Uterus (tissue), 2 donors: Measurements from ENCODE around the gene ACSS1.
"Not testable (repeated sequence)": the region's sequence is repeated elsewhere in the genome, so short reads cannot be mapped to it uniquely, and the experiment has no call there.

Source experiments
- CTCF ChIP-seq, 4 experiments: fragments of 200-600 bp in 2 of 4; fragments of 450-650 bp in 2 of 4; sonication (generic) in 2 of 4; IDR thresholded peaks; one replicate each; pipeline ENCODE4 v1.5.1; 2016 to 2019; ENCODE audit warnings: antibody characterized with exemption in 4 of 4, mild to moderate bottlenecking in 2 of 4, moderate library complexity in 1 of 4
- POLR2A ChIP-seq, 2 donors: fragments of 450-650 bp; IDR thresholded peaks; one replicate each; pipeline ENCODE4 v1.6.1; 2016; ENCODE audit warnings: antibody characterized with exemption in 2 of 2, mild to moderate bottlenecking in 1 of 2, moderate library complexity in 1 of 2

DNA sequence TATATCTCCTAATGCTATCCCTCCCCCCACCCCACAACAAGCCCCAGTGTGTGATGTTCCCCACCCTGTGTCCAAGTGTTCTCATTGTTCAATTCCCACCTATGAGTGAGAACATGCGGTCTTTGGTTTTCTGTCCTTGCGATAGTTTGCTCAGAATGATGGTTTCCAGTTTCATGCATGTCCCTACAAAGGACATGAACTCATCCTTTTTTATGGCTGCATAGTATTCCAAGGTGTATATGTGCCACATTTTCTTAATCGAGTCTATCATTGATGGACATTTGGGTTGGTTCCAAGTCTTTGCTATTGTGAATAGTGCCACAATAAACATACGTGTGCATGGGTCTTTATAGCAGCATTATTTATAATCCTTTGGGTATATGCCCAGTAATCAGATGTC, 56.6 kb downstream of the ACSS1 start:
- not testable (repeated sequence) for TF ChIP-seq CTCF, POLR2A (IDR thresholded peaks at IDR 0.05)
